Myocyte (in vitro differentiated cells): ENCODE measurements around the gene KIF27. TPM values are rescaled to one million over a fixed set of nuclear protein-coding genes. Genes with fewer than 3 reads are reported as not detected.
"Not testable (repeated sequence)": the region's sequence is repeated elsewhere in the genome, so short reads cannot be mapped to it uniquely, and the experiment has no call there.

Experiments used
- DNase-seq: peaks from one replicate; pipeline ENCODE4 v3.0.0-alpha.2; 2012; ENCODE audit warnings: low read depth
- polyA plus RNA-seq: library from polyadenylated mRNA; unstranded; fragments of >200 nt; gene quantifications from one replicate; pipeline ENCODE4 v1.2.1, GENCODE V29; 2012; ENCODE audit warnings: missing spikeins
- total RNA-seq: library from RNA; depleted of rRNA; stranded (reverse); fragments of >200 nt; gene quantifications from 2 replicates; pipeline ENCODE4 v1.2.3, GENCODE V29; 2014

Gene KIF27, protein sequence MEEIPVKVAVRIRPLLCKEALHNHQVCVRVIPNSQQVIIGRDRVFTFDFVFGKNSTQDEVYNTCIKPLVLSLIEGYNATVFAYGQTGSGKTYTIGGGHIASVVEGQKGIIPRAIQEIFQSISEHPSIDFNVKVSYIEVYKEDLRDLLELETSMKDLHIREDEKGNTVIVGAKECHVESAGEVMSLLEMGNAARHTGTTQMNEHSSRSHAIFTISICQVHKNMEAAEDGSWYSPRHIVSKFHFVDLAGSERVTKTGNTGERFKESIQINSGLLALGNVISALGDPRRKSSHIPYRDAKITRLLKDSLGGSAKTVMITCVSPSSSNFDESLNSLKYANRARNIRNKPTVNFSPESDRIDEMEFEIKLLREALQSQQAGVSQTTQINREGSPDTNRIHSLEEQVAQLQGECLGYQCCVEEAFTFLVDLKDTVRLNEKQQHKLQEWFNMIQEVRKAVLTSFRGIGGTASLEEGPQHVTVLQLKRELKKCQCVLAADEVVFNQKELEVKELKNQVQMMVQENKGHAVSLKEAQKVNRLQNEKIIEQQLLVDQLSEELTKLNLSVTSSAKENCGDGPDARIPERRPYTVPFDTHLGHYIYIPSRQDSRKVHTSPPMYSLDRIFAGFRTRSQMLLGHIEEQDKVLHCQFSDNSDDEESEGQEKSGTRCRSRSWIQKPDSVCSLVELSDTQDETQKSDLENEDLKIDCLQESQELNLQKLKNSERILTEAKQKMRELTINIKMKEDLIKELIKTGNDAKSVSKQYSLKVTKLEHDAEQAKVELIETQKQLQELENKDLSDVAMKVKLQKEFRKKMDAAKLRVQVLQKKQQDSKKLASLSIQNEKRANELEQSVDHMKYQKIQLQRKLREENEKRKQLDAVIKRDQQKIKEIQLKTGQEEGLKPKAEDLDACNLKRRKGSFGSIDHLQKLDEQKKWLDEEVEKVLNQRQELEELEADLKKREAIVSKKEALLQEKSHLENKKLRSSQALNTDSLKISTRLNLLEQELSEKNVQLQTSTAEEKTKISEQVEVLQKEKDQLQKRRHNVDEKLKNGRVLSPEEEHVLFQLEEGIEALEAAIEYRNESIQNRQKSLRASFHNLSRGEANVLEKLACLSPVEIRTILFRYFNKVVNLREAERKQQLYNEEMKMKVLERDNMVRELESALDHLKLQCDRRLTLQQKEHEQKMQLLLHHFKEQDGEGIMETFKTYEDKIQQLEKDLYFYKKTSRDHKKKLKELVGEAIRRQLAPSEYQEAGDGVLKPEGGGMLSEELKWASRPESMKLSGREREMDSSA (N-terminal part only)
- 1.4 and 2.6 TPM in 2 replicates for total RNA-seq
- 1.1 TPM for polyA plus RNA-seq

DNA sequence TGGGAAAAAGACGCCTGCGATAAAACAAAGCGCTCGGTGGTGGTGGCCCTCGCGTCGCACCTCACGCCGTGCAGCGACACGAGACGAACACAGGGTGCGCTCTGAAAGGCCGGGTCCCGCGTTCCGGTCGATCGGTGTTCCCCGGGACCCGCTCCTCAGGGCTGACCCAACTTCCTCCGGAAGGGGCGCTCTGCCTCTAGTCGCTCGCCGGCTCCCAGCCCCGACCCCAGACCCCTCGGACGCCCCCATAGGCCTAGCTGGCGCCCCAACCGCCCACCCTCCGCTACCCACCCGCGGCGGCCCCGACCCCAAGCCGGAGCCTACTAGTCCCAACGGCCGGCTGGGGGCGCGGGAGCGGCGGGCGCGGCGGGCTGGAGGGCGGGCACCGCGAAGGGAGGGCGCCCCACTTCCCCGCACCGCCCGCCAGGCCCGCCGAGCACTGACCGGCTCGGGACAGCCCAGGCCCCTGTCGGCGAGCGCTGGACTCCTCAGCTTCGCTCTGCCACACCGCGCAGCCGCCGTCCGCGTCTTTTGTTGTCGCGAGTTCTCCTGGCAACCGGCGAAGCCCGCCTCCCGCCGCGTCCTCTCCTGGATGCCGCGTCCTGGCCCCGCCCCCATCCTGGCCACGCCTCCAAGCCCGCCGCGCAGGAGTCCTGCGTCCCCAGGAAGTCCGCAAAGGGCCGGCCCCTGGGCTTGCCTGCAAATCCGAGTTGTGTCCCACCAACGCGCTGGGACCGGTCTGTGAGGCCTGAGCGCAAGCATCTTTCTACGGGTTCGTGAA lies at the start of gene KIF27:
TSS of gene KIF27 (minus strand) at position 506 of the 781 bp plus-strand sequence. CDS start 5,841 bp downstream, outside the sequence.
- DNase-seq, result peak; percentile 97

DNA sequence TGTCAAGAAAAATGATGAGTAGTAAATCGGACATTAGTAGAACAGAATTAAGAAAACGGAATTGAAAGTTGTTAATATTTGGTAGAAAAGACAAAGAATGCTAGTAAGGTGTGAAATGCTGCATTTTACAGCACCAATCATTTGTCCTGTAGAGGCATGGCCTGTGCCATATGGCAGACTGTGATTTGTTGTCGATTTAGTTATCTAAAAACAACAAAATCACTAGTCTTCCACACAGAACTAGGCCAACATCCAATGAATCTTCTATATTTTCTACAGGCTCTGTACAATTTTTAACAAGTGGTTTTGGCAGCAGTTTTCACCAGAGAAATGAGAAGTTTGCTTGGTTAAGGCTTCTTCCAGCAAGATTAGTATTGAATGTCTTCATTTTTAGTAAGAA lies 48.4 kb upstream of the KIF27 start:
- no peak for DNase-seq

DNA sequence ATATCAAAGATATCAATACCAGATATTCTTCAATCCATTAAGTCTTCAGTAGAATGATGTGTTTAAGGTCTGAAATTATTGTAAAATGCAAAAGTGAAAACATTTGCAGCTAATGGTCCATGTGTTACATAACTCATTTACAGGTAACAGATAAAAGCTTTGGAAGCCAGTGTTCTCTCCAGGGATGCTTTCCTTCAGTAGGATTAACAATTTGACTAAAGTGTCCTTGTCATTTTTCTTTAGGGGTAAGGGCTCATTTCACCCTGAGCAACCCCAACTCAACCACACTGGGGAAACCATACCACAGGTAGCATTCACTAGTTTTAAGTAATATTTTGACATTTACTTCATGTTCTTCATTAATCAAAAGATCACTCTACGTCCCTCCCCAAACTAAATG lies 45.8 kb upstream of the KIF27 start:
- no peak for DNase-seq

DNA sequence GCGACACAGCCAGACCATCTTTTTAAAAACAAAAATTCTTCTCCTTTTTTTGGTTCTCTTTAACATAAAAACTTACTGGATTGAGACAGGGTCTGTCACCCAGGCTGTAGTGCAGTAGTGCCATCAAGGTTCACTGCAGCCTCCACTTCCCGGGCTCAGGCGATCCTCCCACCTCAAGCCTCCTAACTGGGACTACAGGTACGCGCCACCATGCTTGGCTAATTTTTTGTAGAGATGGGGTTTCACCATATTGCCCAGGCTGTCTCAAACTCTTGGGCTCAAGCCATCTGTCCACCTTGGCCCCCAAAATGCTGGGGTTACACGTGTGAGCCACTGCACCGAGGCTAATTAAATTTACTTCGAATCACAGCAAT lies 45.0 kb upstream of the KIF27 start:
- DNase-seq, result no peak

DNA sequence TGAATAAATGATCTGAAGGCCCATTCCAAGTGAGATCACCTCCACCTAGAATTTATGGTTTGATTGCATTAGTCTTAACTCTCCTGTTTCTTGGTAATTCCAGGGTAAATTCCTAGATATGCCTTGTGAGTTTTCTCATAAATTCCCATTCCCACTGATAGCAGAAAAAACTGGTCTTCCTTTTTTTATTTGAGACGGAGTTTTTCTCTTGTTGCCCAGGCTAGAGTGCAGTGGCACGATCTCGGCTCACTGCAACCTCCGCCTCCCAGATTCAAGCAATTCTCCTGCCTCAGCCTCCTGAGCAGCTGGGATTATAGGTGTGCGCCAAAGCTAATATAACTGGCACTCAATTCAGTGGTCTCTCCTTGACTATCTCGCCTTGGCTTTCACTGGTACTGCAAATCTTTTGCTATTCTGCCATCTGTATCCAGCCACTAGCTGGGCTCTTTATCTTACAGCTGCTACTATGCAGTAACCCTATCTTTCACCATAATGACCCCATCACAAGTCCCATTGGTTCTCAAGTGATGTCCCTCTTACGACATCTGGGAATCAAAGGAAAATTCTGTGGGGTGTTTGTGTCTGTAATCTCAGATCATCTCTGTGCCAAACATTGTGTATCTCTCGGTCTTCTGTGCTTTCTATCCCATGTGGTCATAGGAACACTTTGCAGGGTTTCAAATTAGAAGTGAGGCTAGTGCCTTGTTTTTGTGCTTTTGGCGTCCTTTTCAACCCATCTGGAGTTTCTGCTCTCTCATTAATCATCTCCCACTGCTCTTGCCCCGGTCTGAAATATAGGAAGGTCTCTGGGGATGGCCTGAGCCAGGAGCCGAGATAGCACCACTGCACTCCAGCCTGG lies 44.3 kb upstream of the KIF27 start:
- DNase-seq, result no peak

DNA sequence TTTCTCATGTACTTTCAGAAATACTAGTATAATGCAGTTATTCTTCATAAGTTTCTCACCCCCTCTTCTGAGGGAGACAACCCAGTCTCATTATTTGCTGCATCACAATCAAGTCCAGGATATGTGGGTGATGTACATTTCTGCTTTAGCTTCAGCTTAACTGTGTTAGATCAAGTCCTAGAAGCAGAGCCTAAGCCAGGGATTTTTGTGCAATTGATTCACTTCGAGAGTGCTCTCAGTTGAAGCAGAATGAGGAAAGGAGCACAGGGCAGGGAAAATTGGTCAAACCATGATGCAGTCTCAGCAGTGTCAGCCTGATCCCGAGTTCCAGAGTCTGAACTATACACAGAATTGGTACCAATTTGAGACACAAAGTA lies 43.7 kb upstream of the KIF27 start:
- no peak for DNase-seq

DNA sequence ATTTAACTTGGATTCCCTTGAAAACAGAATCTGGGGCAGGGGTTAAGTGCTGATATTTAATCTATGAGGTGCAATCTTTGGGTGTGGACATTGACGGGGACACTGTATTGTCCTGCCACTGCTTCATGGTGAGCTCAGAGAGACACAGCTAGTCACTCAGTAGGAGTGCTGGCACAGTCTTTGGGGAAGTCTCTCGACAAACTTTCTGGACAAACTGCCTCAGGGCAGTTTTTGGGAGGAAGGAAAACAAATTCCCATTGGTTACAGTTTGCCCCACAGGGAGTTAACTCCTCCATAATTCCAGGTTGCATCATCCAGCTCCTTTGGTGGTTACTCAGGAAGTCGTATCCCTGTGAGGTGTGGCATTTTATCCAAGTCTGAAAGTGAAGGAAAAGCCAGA lies 40.9 kb upstream of the KIF27 start:
- no peak for DNase-seq

DNA sequence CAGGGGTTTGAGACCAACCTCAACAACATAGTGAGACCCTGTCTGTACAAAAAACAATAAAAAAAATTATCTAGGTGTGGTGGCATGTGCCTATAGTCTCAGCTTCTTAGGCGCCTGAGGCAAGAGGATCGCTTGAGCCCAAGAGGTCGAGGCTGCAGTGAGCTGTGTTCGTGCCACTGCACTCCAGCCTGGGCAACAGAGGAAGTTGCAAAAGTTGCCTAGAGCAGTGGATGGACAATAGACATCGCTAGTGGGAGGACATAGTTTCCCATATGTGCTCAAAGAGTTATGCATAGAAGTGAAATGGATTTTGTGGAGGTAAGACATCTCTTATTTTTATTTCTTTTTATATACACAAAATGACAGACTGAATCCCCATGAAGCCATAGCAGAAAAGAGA lies 39.8 kb upstream of the KIF27 start:
- DNase-seq, result no peak

DNA sequence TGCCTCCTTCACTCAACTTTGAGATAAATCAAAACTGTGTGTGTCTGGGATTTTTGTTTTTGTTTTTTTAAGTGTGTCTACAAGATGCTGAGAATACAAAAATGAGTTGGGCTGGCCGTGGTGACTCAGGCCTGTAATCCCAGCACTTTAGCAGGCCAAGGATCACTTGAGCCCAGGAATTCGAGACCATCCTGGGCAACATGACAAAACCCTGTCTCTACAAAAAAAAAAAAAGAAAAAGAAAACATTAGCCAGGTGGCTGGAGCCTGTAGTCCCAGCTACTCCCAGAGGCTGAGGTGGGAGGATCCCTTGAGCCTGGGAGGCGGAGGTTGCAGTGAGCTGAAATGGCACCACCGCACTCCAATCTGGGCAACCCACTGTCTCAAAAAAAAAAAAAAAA lies 37.8 kb upstream of the KIF27 start:
- peak; percentile 91 for DNase-seq

DNA sequence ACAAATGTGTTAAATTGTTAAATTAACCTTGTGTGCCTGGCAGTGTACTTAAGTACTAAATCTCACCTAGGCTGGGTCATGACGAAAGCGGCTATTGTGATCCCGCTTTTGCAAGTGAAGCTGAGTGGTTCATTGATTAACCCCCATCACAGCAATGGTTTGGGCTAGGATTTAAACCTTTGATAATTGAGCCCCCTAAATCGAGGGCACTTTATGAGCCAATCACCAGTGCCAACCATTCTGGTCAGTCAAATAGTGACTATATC lies 35.9 kb upstream of the KIF27 start:
- DNase-seq, result no peak

DNA sequence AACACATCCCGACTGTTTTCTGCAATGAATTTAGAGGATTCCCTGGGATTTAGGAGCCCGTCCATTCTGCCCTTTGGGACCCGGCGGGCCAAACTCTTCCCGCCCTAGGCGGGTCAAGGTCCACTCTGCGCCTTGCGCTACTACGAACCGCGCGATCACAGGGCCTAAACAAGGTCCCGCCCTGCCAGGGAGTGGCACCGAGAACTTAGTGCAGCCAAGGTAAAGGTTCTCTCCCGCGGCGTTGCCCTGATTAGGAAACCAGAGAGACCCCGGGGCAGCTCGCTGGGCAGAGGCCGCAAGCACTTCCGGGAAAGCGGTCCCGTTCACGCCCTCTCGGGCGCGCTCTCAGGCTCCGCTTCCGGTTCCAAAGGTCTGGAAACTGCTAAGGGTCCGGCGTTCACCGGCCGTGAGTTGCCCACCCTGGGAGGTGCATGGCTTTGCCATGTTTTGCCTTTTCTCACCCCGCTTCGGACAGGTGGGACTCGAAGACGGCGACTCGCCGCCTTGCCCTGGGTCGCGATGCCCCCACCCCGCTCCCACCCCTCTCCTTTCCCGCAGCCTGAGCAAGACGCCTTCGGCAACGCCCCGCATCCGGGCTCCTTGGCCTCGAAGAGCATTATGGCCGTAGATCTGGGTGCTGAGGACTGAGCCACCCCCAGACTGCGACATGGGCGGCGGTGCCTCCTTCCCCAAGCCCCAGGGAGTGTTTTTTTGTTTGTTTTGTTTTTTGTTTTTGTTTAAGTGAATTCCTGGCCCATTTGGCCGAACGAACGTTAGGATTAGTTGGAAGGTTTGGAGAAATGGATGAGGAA lies 35.4 kb upstream of the KIF27 start:
- DNase-seq, result peak; percentile 82

DNA sequence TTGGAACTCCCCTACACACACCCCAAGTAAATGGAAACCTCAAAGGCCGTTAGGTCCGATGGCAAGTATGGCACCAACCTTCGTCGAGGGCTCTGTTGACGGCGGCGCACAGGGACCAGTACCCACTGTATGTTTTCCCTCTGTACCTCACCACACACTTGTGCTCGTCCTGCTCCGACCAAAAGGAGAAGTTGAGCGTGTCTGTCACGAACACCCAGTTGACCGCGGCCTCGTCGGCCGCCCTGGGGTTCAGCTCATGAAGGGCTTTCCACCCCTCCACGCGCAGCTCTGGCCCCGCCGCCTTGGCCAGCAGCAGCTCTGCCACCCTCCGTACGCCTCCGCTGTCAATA lies 34.8 kb upstream of the KIF27 start:
- peak; percentile 37 for DNase-seq

DNA sequence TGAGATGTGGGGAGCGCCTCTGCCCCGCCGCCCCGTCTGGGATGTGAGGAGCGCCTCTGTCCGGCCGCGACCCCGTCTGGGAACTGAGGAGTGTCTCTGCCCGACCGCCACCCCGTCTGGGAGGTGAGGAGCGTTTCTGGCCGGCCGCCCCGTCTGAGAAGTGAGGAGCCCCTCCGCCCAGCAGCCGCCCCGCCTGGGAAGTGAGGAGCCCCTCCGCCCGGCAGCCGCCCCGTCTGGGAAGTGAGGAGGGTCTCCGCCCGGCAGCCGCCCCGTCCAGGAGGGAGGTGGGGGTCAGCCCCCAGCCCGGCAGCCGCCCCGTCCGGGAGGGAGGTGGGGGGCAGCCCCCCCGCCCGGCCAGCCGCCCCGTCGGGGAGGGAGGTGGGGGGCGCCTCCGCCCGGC lies 26.9 kb upstream of the KIF27 start:
- DNase-seq, result not testable (repeated sequence)

DNA sequence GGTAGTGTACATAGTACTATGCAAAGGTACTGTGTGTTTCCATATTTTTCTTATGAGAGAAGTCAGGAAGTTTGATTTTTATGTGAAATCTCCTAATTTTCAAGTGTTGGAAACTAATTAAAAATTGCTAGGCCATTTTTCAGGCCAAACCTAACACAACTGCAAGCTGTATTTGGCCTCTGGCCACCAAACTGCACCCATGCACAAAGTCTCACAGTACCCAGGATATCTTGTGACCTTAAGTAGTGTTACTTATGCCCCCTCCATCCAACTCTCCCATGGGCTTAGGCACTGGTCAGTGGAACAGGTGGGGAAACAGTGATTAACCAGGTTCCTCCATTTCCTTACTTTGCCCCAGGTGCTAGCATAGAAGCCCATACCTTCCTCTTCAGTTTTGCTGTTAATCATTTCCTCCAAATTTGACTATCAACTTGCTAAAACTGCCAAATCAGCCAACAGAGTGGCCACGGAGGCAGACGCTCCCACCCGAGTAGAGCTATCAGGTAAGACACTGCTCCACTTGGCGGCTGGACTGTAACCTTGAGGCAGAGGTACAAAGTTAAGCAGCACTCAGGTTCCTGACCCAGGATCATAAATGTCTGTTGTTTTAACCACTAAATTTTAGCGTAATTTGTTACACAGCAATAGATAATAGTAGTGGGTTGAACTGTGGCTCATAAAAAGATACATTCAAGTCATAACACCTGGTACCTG lies 19.5 kb upstream of the KIF27 start:
- DNase-seq, result no peak

DNA sequence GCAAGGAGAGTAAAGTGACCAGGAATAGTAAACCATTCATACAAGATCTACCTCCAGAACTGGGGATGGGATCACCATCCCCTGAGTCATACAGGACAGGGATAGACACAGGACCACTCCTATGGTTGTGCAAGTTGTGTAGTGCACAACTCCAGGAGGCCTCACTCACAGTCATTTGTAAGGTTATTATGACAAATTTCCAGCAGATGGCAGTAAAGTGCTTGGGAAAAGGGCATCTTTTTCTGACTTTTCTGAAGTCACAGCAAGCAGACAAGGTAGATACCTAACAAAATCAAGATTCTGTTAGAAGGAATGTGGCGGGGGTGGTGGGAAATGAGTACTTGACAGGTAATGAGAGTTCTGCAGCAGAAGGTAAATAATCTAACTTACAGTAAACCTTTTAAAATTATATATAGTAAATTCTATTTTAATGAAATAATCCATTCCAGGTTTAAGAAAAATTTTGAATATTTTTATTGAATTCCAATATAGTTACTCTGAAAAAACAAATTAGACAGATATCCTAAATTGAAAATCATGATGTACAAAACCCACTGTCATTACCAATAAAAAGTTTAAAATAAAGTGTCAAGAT lies 16.7 kb upstream of the KIF27 start:
- peak; percentile 74 for DNase-seq

DNA sequence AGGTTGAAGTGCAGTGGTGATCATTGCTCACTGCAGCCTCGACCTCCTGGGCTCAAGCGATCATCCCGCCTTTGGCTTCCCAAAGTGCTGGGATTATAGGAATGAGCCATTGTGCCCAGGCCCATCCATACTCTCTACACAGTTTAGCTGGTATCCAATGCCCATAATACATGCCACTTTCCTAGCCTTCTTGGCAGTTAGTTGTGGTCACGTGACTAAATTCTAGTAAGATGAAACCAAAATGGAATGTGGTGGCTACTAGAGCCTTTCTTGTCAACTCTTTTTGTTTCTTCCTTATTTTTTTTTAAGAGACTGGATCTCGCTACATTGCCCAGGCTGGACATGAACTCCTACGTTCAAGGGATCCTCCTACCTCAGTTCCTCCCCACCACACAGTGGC lies 15.3 kb upstream of the KIF27 start:
- DNase-seq, result peak; percentile 24

DNA sequence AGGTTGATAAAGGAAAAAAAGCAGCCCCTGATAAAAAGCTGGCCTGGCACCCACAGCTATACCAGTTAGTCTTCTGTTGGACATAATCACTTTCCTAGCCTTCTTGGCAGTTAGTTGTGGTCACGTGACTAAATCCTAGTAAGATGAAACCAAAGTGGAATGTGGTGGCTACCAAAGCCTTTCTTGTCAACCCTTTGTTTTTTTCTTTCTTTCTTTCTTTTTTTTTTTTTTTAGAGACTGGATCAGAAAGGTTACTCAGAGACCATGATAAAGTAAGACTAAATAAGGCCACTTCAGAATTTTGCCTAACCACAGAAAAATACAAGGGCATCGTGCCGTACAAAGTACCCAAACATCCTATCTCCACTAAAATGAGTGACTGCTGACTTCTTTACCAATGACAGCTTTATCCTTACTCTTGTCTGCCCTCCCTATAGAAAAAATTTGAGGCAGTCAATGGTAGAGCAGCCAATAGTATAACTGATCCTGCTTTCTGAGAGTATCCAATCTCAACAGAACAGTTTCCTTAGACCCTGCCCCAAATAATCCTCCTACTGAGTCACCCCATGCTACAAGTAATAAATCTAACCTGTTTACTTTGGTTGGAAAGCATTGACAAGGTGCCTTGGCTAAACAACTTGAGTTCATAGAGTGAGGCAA lies 14.2 kb upstream of the KIF27 start:
- peak; percentile 86 for DNase-seq
